GM18505 (cell line): ENCODE measurements around the gene PPY.
"Not testable (repeated sequence)": the region's sequence is repeated elsewhere in the genome, so short reads cannot be mapped to it uniquely, and the experiment has no call there.

Experiments
- ATAC-seq: cut with Tn5 transposase; IDR thresholded peaks from one replicate; pipeline ENCODE4 v1.9.1; 2021; ENCODE audit not compliant: unreplicated experiment
- POLR2A ChIP-seq: IDR thresholded peaks from 4 replicates; pipeline ENCODE4 v1.6.1; 2011; ENCODE audit warnings: borderline replicate concordance; ENCODE audit not compliant: insufficient read depth, insufficient read length; ENCODE audit errors: extremely low read depth

PPY gene

GRCh38 chr17:43975898-43976297 lies 33.6 kb upstream of the PPY start:
- no peak for ATAC-seq
- TF ChIP-seq POLR2A = no peak

GRCh38 chr17:43974382-43975266 lies 32.3 kb upstream of the PPY start:
- no peak for TF ChIP-seq POLR2A
- no peak for ATAC-seq

- ATAC-seq = not testable (repeated sequence)
Measured at GRCh38 chr17:43972444-43973212, 30.4 kb upstream of the PPY start.

GRCh38 chr17:43971436-43971835 lies 29.2 kb upstream of the PPY start:
- not testable (repeated sequence) for ATAC-seq

- no peak for TF ChIP-seq POLR2A
- no peak for ATAC-seq
Measured at GRCh38 chr17:43970366-43970765, 28.1 kb upstream of the PPY start.

- no peak for ATAC-seq
Measured at GRCh38 chr17:43967251-43967875, 25.1 kb upstream of the PPY start.

GRCh38 chr17:43966276-43966675 lies 24.0 kb upstream of the PPY start:
- no peak for ATAC-seq
- no peak for TF ChIP-seq POLR2A

More at GRCh38 chr17:43967251-43967875, 25.1 kb upstream of the PPY start:
- no peak for TF ChIP-seq POLR2A

- TF ChIP-seq POLR2A = no peak
- ATAC-seq = no peak
Measured at GRCh38 chr17:43962479-43962878, 20.2 kb upstream of the PPY start.

- no peak for TF ChIP-seq POLR2A
- no peak for ATAC-seq
Measured at GRCh38 chr17:43961954-43962353, 19.7 kb upstream of the PPY start.

- not testable (repeated sequence) for ATAC-seq
Measured at GRCh38 chr17:43961292-43961691, 19.0 kb upstream of the PPY start.

GRCh38 chr17:43958748-43959352 lies 16.6 kb upstream of the PPY start:
- TF ChIP-seq POLR2A = no peak
- no peak for ATAC-seq

GRCh38 chr17:43956222-43956621 lies 13.9 kb upstream of the PPY start:
- no peak for ATAC-seq
- TF ChIP-seq POLR2A = no peak

- no peak for TF ChIP-seq POLR2A
- ATAC-seq = no peak
Measured at GRCh38 chr17:43953746-43954145, 11.5 kb upstream of the PPY start, which contains the start of gene PYY. PYY (minus strand) TSS chr17:43953940; CDS start chr17:43953483, 457 bp downstream.
